Right atrium auricular region (tissue), 2 donors: ENCODE results near the gene TBL2. TPM values are rescaled to one million over a fixed set of nuclear protein-coding genes. Genes with fewer than 3 reads are reported as not detected.
"Not testable (repeated sequence)": the region's sequence is repeated elsewhere in the genome, so short reads cannot be mapped to it uniquely, and the experiment has no call there.

ENCODE experiments used
- DNase-seq: peaks from one replicate; pipeline ENCODE4 v3.0.0-alpha.2; 2019; ENCODE audit warnings: low spot score
- H3K27ac ChIP-seq, 2 donors: fragments of 200-600 bp; sonication (generic); 1 replicate in 1 of 2; 2 replicates in 1 of 2; pipeline ENCODE4 v1.5.1; 2016 to 2019
- H3K27me3 ChIP-seq, 2 donors: fragments of 200-600 bp; sonication (generic); one replicate each; pipeline versions ENCODE4 v1.5.1 to v1.6.0; 2017 to 2019
- H3K36me3 ChIP-seq: fragments of 200-600 bp; sonication (generic); one replicate; pipeline ENCODE4 v1.5.1; 2016
- H3K4me1 ChIP-seq, 2 donors: fragments of 200-600 bp; sonication (generic); one replicate each; pipeline versions ENCODE4 v1.5.1 to v1.6.0; 2017 to 2019
- H3K4me3 ChIP-seq, 2 donors: fragments of 200-600 bp; sonication (generic); 1 replicate in 1 of 2; 2 replicates in 1 of 2; pipeline ENCODE4 v1.5.1; 2017 to 2019; ENCODE audit warnings: mild to moderate bottlenecking in 1 of 2, moderate library complexity in 1 of 2
- H3K9me3 ChIP-seq, 2 donors: fragments of 200-600 bp; sonication (generic); one replicate each; pipeline ENCODE4 v1.5.1; 2019
- total RNA-seq, 2 donors: library from RNA; depleted of rRNA; stranded (reverse); fragments of >200 nt; gene quantifications; one replicate each; pipeline ENCODE4 v1.1.0, GENCODE V29; 2016
- TF ChIP-seq, protein P1 (sequence below), 2 donors: fragments of 200-600 bp; sonication (generic); IDR thresholded peaks; one replicate each; pipeline ENCODE4 v1.5.1; 2019; ENCODE audit warnings: antibody characterized with exemption in 2 of 2

TBL2 gene
- total RNA-seq, 2 donors from 2014 or later = 20.5 to 28.3 TPM

GRCh38 chr7:73615886-73616285 lies 37.5 kb upstream of the TBL2 start:
- no peaks in the 10 kb centered on the region for H3K27me3 ChIP-seq
- DNase-seq = no peak
- H3K4me1 ChIP-seq = no peaks in the 10 kb centered on the region
- TF ChIP-seq, protein P1, sequence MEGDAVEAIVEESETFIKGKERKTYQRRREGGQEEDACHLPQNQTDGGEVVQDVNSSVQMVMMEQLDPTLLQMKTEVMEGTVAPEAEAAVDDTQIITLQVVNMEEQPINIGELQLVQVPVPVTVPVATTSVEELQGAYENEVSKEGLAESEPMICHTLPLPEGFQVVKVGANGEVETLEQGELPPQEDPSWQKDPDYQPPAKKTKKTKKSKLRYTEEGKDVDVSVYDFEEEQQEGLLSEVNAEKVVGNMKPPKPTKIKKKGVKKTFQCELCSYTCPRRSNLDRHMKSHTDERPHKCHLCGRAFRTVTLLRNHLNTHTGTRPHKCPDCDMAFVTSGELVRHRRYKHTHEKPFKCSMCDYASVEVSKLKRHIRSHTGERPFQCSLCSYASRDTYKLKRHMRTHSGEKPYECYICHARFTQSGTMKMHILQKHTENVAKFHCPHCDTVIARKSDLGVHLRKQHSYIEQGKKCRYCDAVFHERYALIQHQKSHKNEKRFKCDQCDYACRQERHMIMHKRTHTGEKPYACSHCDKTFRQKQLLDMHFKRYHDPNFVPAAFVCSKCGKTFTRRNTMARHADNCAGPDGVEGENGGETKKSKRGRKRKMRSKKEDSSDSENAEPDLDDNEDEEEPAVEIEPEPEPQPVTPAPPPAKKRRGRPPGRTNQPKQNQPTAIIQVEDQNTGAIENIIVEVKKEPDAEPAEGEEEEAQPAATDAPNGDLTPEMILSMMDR (IDR thresholded peaks at IDR 0.05) = no peak
- H3K4me3 ChIP-seq = no peak overlapping the region
- no peaks in the 10 kb centered on the region for H3K9me3 ChIP-seq
- no peak overlapping the region for H3K27ac ChIP-seq
- no peaks in the 10 kb centered on the region for H3K36me3 ChIP-seq

DNA sequence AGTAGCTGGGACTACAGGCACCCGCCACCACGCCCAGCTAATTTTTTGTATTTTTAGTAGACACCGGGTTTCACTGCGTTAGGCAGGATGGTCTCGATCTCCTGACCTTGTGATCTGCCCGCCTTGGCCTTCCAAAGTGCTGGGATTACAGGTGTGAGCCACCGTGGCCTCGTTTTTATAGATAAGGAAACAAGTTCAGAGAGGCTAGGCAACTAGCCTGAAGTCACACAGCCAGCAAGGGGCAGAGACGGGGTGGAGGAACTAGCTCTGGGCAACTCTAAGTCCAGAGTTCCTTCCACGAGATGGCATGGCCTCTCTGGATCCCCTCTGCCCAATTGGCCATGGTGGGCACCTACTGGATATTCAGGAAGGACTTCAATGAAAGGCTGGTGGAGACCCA lies 36.6 kb upstream of the TBL2 start:
- not testable (repeated sequence) for H3K27ac ChIP-seq, DNase-seq, H3K27me3 ChIP-seq, H3K36me3 ChIP-seq, H3K4me3 ChIP-seq, H3K9me3 ChIP-seq, H3K4me1 ChIP-seq

- no peak overlapping the region for H3K4me3 ChIP-seq
- no peaks in the 10 kb centered on the region for H3K4me1 ChIP-seq
- H3K36me3 ChIP-seq = no peaks in the 10 kb centered on the region
- H3K27me3 ChIP-seq = no peaks in the 10 kb centered on the region
- TF ChIP-seq, protein P1 (IDR thresholded peaks at IDR 0.05) = no peak
- no peaks in the 10 kb centered on the region for H3K9me3 ChIP-seq
- no peak overlapping the region for H3K27ac ChIP-seq
- DNase-seq = no peak
Measured at GRCh38 chr7:73613954-73614735, 35.8 kb upstream of the TBL2 start.

GRCh38 chr7:73612598-73613269 lies 34.4 kb upstream of the TBL2 start:
- H3K4me3 ChIP-seq = no peak overlapping the region
- DNase-seq = no peak
- H3K27me3 ChIP-seq = no peaks in the 10 kb centered on the region
- no peaks in the 10 kb centered on the region for H3K36me3 ChIP-seq
- no peaks in the 10 kb centered on the region for H3K4me1 ChIP-seq
- H3K27ac ChIP-seq = no peak overlapping the region
- TF ChIP-seq, protein P1 (IDR thresholded peaks at IDR 0.05) = no peak
- H3K9me3 ChIP-seq = no peaks in the 10 kb centered on the region

DNA sequence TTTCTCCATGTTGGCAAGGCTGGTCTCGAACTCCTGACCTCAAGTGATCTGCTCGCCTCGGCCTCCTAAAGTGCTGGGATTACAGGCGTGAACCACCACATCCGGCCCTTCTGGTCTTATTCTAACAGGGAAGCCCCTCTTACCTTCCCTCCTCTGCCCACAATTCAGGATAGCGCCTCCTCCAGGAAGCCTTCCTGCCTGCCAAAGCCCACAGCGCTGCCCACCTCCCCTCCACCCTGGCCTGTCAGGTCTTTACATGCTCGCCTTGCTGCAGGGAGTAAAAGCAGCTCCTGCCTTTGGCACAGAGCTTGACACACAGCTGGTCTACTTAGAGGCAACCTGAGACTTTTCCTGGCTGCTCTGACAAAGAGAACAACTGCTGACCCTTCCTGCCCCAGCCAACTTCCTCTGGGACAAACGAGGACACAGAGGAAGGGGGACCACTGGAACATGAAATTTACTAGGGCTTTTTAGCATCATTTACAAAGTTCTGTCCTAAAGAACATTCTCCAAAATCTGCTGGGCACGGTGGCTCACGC lies 32.7 kb upstream of the TBL2 start:
- Histone ChIP-seq H3K4me3 (no peak overlapping the region), H3K4me1 (peaks cover 0 to 8% of the 10 kb centered on the region in 2 donors), H3K27ac (no peak overlapping the region), H3K27me3 (no peaks in the 10 kb centered on the region), H3K9me3 (no peaks in the 10 kb centered on the region), H3K36me3 (no peaks in the 10 kb centered on the region)
- no peak for DNase-seq
- TF ChIP-seq, protein P1 (IDR thresholded peaks at IDR 0.05) = no peak

DNA sequence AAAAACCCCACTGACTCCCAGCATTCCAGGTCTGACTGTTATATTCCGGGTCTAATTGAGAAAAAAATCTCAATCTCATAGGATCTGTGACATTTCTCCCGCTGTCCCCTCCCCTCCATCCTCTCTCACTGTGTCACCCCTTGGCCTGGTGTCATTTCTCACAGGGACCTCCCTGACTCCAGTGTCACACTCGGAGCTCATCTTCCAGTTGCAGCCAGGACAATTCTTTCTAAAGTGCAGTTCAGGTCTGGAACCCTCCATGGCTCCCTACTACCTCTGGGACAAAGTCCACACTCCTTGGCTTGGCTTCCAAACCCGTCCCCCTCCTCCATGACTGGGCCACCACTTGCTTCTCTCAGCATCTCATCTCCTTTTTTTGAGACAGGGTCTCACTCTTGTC lies 31.7 kb upstream of the TBL2 start:
- TF ChIP-seq, protein P1 (IDR thresholded peaks at IDR 0.05) = no peak
- H3K27ac ChIP-seq = no peak overlapping the region
- H3K27me3 ChIP-seq = no peaks in the 10 kb centered on the region

DNA sequence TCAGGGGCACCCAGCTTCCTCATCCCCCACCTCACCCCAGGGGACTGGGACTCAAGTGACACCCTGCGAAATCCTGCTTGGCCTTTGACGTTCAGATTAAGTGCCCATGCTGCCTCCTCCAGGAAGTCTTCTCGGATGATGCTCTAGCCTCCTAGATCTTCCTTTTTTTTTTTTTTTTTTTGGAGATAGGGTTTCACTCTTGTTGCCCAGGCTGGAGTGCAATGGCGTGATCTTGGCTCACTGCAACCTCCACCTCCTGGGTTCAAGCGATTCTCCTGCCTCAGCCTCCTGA lies 29.3 kb upstream of the TBL2 start:
- H3K9me3 ChIP-seq, DNase-seq, H3K36me3 ChIP-seq, H3K4me3 ChIP-seq, H3K4me1 ChIP-seq, H3K27ac ChIP-seq, H3K27me3 ChIP-seq: not testable (repeated sequence)

More for the DNA sequence above, 31.7 kb upstream of the TBL2 start:
- Histone ChIP-seq H3K9me3 (no peaks in the 10 kb centered on the region), H3K4me1 (peaks cover 0 to 8% of the 10 kb centered on the region in 2 donors), H3K36me3 (no peaks in the 10 kb centered on the region), H3K4me3 (no peak overlapping the region)
- no peak for DNase-seq
